HG03457 (cell line): ENCODE results near the gene TRAP1.
"Not testable (repeated sequence)": the region's sequence is repeated elsewhere in the genome, so short reads cannot be mapped to it uniquely, and the experiment has no call there.

ENCODE experiments used
- ATAC-seq: cut with Tn5 transposase; IDR thresholded peaks from one replicate; pipeline ENCODE4 v1.9.1; 2021; ENCODE audit warnings: moderate number of reproducible peaks; ENCODE audit not compliant: unreplicated experiment

Gene TRAP1

DNA sequence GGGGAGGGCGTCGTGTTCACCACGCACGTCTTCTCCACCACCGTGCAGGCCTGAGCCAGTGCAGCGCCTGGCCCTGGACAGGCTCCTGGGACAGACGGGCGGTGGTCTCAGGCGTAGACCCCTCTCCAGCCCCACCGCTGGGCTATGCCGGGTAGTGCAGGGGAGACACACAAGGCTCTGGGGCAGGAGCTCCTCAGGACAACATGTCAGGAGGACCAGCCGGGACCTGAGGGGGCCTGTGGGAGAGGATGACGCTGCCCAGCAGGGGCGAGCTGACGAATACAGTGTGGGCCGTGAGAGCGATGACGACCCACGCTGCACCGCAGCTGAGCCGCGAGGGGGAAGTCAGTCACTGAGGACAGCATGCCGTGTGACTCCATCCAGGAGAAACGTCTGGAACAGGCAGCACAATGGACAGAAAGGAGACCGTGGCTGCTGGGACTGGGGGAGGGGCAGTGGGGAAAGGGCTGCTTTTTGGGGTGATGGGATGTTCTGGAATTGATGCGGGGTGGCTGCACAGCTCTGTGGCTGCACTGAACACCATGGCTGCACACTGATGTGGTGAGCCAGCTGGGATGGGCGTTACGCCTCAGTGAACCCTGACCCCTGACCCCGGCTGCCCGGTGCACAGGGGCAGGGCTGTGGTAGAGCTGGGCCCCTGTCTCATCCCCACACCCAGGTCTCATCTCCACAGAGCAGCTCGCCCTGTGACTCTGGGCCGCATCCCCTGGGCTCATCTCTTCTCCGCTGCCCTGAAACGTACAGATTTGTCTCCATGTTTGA is 42.6 kb downstream of the TRAP1 start:
- ATAC-seq, result no peak

DNA sequence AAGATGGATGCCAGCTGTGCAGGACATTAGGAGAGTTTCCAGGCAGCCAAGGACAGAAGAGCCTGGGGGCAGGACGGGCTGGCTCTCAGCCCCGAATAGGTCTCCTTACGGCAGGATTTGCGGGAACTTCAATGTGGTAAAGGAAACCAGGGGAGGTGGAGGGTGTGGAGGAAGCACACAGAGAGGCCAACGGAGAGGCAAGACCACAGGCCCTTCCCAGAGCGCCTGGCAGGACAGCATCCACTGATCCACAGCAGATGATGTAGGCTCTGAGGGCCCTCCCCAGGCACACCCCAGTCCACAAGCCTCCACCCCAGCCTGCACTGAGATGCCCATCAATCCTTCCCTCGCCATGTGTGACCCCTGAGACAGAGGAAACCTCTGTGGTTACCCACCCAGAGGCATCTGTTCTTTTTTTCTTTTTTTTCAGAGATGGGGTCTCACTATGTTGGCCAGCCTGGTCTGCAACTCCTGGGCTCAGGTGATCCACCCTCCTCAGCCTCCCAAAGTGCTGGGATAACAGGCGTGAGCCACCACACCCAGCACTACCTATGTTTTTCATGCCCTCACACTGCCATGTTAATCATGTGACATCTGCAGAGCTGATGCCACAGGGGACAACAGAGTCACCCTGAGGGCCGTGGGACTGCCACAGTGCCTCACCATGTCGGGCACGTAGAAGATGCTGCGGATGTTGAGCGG is 43.5 kb downstream of the TRAP1 start:
- ATAC-seq, result no peak

DNA sequence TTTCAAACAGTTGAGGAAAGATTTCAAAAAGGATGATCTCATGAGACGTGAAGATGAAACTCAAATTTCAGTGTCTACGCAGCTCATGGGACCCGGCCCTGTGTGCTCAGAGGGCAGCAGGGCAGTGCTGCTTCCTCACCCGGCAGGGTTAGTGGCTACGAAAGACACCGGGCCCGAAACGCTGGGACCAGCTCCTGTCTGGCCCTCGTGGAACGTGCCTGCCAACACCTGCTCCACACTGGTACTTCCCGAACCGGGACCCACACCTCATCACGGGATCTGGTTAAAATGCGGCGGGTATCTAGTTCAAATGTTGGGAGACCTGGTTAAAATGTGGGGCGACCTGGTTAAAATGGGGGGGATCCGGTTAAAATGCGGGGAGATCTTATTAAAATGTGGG is 44.1 kb downstream of the TRAP1 start:
- ATAC-seq, result no peak

DNA sequence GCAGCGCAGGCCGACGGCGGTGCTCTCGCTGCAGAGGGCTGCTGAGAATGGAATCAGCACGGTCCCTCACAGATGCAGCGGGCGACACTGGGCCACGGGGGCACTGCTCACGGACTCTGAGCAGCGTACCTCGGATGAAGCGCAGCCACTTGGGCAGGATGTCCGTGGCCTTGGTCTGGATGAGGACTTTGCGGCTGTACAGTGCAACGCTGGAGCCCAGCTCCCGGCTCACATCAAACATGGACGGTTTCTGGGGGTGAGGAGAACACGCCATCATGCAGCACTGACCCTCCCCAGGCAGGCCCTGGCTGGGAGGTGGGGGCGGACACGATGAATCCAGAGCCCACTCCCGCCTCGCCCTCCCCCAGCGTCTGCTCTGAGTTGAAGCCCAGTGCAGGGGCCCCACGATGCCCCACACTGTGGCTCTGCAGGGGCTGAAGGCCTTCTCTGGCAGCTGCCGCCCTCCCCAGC is 44.7 kb downstream of the TRAP1 start:
- ATAC-seq, result no peak

DNA sequence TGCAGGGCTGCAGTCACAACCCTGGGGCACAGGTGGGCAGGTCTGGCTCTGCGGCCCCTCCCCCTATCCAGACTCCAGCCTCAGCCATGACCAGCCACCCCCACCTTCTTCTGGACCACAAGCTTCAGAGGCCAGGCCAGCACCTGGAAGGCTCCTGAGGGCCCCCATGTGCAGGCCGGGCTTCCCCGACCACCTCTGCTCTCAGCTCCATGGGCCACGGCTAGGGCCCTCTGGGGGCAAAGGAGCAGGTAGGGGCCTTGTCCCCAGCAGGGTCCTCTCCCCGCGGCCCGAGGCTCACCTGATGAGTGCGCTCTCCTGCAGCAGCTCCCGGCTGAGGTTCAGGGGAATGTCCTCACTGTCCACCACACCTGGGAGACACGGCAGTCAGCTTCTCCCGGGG is 45.9 kb downstream of the TRAP1 start:
- no peak for ATAC-seq

DNA sequence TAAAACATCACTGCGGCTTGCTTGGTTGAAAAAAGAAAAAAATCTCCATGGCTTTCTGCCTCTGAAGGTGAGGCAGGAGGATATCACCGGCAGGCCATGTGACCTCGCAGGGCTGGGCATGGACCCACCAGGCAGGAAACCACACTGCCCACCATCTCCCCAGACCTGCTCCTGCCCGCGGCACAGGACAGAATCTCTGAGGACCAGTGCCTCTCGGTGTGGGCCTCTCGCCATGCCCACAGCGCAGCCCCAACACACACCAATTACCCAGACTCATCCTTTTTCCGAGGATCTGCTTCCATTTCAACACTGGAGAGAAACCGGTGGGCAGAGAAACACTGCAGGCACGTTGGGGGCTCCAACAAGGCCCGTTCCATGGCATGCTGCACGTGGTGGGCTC is 46.6 kb downstream of the TRAP1 start:
- ATAC-seq, result no peak

DNA sequence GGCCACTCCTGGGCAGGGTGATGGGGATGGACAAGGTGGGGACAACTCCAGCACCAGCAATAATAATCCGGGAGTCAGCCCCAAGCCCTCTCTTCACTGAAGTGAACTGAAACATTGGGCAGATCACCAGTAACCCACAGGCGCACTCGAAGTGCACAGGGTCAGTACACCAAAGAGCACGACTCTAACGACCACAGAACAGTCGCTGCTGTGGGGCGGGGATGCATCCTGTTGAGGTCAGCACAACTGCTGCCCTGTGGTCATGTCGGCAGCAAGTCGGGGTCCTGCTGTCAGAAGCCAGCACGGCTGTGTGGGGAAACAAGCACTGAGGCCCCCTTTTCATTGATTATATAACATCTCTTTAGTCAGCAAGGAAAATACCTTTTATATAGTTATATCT is 48.2 kb downstream of the TRAP1 start:
- no peak for ATAC-seq

DNA sequence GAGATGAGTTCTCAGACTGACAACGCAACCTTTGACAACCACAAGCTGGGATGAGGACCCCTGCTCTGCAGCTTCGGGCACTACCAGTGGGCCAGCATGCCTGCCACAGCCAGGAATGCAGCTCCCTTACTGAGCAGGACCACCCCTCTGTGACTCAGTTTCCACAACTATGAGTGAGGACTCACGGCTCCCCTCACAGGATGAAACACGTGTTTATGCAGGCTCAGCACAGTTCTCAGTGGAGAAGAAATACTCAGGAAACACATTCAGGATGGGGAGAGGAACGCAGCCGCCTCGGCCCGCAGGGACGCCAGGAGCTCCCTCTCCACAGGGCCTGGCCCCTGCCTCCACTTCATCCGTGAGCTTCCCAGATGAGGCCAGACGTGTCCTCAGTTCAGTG is 48.7 kb downstream of the TRAP1 start:
- no peak for ATAC-seq

DNA sequence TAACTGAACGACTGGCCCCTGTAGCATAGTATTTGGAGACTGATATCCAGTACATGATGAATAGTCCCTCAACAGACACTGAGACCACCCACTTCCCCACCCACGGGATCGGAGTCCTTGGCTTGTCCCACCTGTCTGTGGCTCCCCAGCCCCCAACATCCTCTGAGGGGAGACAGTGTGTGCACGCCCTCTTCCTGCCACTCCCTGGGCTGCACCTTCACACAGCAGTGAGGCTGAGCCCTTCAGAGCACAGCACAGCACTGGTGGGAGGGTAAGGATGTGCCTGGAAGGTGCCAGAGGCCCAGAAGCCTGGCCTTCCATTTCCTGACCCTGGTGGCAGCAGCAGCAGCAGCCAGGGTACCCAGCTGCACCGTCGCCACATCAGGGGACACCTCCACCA is 51.8 kb downstream of the TRAP1 start:
- no peak for ATAC-seq

DNA sequence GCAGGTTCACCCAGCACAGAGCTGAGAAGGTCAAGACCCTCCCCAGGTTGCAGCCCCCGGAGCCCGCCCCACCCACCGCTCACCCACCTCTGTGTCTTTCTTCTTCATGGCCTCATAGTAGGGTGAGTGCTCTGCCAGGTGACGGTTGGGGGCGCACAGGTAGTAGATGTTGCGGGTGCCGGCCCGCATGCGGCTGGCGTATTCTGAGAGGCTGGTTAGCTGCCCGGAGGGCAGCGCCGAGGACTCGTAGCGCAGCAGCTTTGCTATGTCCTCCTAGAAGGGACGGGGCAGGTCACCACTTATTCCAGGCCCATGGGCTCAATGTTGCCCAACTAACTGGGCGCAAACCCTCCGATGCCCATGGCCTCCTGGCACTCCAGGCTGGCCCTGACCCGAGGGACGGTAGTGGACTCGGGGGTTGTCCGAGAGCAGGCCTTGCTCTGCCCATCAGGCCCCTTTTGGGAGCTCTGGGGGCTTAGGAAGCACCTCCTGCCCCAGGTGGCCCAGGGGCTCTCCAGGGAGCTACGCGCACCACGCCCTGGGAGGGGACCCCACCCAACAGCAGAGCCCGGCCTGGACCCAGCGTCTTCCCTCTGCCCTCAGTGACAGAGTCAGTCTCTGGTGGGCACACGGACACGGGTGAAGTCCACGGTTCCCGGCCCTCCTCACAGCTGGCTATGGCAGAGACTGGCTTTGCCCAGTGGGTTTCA is 53.0 kb downstream of the TRAP1 start:
- no peak for ATAC-seq

DNA sequence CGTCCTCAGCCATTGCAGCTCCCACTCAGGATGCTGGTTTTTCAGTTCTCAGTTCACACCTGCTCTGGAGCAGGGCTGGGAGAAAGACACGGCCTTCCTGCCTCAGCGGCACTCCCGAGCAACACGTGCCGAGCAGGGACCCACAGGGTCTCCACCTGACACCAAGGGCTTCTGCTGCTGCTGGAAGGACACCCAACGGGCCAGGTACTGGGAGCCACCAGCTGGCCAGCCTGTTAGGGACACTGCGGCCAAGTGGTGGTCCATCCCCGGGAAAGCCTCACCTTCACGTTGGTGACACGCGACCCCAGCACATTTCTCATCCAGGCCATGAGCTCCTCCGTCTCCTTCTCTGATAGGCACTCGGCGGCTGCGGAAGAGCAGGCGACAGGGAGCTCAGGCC is 54.7 kb downstream of the TRAP1 start:
- no peak for ATAC-seq

DNA sequence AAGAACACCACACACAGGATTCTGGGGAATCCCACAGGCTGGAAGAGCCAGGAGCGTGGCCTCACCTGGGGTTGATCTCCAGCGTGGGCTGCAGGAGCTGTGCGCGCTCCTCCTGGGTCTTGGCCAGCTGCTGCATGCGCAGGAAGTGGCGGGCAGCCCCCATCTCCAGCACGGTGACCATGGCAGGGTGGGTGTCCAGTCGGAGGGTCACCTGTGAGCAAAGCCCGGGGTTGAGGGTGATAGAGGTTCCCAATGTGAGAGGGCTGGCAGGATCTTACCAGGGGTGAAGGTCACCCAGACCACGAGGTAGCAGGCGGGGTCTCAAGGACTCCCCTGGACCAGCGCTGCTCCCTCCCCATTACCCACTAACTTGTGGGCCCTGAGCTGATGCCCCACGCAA is 55.4 kb downstream of the TRAP1 start:
- no peak for ATAC-seq

DNA sequence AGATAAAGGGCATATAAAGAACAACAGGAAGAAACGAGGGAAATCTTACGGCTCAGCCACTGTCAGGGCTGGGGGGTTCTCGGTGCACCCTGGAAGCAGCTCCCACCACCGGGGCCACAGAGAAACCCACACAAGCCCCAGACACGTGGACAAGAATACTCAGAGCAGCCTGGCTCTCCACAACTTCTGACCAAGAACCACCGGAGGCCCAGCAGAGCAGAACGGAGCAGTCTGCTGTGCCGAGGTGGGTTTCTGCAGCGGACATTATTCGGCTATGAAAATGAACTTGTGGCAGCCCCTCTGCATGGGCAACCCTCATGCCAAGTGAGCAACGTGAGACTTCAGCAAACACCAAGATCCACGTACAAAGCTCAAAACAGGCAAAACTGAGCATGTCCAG is 56.0 kb downstream of the TRAP1 start:
- no peak for ATAC-seq

DNA sequence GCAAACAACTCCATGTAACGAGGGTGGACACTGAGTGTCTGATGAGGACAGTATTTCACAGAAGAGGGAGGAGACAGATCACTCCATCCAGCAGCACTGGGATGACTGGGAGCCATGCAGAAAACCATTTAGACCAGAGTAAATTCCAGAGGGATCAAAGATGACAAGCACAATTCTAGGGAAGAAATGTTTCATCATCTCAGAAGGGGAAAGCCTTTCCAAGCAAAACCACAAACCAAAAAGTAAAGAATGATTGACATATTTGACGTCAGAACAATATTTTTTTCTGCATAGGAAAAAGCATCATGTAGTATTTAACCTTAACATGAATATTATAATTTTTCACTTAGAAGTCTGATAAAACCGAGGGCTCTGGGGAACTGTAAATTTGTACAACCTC is 58.1 kb downstream of the TRAP1 start:
- ATAC-seq, result no peak

DNA sequence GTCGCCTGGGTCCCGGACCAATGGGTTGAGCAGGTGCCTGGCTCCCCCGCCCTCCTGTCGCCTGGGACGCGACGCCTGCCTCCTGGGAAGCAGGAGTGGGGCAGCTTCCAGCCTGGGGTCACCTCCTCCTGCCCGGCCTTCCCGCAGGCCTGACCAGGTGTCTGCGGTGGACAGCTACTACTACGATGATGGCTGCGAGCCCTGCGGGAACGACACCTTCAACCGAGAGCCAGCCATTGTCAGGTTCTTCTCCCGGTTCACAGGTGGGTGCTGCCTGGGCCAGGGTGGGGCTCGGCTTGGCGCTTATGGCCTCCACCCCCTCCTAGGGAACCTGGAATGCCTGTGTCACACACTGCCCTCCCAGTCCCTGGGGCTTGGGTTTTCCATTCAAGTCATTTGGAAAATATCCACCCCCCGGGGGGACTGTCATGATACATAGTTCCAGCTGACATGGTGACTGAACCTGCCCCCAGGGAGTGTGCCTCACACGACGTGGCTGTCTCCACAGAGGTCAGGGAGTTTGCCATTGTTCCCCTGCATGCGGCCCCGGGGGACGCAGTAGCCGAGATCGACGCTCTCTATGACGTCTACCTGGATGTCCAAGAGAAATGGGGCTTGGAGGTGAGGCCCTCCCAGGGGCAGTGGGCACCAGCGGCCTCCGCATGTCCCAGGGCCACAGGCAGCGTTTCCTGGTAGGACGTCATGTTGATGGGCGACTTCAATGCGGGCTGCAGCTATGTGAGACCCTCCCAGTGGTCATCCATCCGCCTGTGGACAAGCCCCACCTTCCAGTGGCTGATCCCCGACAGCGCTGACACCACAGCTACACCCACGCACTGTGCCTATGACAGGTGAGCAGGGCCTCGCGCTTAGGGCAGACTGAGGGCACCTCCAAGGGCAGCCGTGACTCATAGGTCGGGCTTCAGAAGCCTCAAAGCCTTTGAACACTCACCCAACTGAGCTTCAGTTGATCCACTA is 60.5 kb downstream of the TRAP1 start:
- no peak for ATAC-seq

DNA sequence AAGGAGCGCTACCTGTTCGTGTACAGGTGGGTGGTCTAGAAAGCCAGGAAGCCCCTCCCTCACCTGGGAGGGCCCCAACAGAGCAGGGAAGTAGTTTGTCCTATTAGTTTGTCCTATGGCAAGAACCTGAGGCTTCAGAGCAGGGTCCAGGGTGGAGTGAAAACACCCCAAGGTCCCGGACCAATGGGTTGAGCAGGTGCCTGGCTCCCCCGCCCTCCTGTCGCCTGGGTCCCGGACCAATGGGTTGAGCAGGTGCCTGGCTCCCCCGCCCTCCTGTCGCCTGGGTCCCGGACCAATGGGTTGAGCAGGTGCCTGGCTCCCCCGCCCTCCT is 61.2 kb downstream of the TRAP1 start:
- ATAC-seq, result not testable (repeated sequence)

DNA sequence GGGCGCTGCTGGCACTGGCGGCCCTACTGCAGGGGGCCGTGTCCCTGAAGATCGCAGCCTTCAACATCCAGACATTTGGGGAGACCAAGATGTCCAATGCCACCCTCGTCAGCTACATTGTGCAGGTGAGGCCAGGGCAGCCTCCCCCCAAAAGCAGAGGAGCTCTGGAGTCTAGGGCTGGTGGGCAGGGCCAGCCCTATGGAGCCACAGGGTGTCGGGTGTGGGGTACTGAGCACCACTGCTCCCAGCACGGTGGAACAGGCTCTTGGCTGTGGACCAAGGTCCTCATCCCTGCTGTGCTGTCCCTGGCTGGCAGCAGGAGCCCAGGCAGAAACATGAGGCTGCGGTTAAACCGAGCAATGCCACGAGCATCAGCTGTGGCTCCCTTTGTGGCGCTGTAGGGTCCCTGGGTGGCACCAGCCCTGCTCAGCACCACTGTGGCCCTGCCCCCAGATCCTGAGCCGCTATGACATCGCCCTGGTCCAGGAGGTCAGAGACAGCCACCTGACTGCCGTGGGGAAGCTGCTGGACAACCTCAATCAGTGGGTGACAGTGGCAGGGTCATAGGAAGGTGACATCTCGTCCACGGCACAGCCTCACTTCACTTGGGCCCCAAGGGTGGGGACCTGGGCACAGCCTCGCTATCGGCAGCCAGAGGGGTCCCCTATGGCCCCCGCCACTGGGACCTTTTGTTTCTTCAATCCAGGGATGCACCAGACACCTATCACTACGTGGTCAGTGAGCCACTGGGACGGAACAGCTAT is 61.7 kb downstream of the TRAP1 start:
- no peak for ATAC-seq

DNA sequence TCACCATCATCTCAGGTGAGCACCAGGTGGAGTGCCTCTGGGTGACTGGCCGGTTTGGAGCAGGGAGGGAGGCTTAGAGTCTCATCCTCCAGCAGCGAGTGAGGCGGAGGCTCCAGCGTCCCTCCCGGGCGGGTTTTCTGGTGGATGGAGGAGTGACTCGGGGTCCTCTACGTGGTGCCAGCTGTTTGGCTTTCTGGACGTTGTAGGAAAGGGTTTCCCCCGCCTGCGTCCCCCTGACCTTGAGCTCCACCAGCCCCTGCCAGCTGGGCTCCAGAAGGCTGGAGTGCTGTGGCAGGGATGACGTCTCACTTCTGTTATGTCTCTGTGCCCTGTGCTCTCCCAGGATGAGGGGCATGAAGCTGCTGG is 62.3 kb downstream of the TRAP1 start:
- no peak for ATAC-seq

DNA sequence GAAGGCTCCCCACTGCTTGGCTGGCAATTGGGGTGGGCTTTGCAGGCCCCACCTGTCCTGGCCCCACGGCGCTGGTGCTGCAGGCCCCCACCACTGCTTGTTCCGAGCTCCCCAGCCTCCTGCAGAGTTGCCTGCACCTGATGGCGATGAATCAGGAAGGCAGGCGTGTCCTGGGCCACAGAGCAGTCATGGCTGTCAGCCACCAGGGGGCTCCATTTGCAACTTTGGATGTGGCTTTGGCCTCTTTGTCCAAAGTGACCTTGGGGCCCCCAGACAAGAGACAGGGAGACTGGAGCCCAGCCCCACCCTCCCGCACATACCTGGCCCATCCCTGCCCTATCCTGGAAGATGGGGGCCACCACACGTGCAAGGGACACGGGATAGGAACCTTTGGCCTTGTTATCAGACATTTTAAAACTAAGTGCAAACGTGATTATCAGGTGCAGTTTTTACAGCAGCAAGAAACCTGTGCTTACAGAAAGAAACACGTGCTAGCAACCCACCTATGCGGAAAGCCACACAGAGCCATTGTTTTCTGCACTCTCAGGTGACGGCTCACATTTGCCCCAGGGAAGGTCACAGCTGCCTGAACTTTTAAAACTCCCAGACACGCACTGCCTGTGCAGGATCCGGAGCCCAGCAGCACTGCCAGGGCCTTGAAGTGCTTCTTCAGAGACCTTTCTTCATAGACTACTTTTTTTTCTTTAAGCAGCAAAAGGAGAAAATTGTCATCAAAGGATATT is 62.9 kb downstream of the TRAP1 start, which contains the start of gene DNASE1:
Gene DNASE1, plus strand, starts transcription at position 443 of the 743 bp plus-strand sequence. CDS start 683 bp downstream, outside the sequence.
- no peak for ATAC-seq
